Measurements from ENCODE around the gene WDR87. TPM values are rescaled to one million over a fixed set of nuclear protein-coding genes. Genes with fewer than 3 reads are reported as not detected.

Gene WDR87
- total RNA-seq, 1 experiment from 2014 or later, result not detected

- ChIA-PET POLR2A (no interaction called here), CTCF (no interaction called here), RAD21 (ENCODE audit: low non-redundant PET in 1 of 2, low total read pairs in 2 of 2, uncharacterized antibody in 2 of 2, unreplicated experiment in 2 of 2) (no interaction called here)
- no peak overlapping the region for H3K9ac ChIP-seq (ENCODE audit: low read length)
- H3K27me3 ChIP-seq (ENCODE audit: insufficient read depth, low read length), result no peaks in the 10 kb centered on the region
- H3K79me2 ChIP-seq (ENCODE audit: insufficient read depth, low read length), result no peaks in the 10 kb centered on the region
- intact Hi-C loops (cut with micrococcal nuclease), result no loop called here
- H3K27ac ChIP-seq (ENCODE audit: low read depth, low read length), result no peak overlapping the region
- H3K9me2 ChIP-seq (ENCODE audit: insufficient read depth), result no peaks in the 10 kb centered on the region
- no peak for TF ChIP-seq CEBPB (IDR thresholded peaks at IDR 0.05; ENCODE audit: low read depth)
- TF ChIP-seq CBX3 (IDR thresholded peaks at IDR 0.05; ENCODE audit: low read depth), result no peak
- no peak for TF ChIP-seq JUND (IDR thresholded peaks at IDR 0.05)
- H4K20me1 ChIP-seq (ENCODE audit: insufficient read depth), result no peaks in the 10 kb centered on the region
- no peaks in the 10 kb centered on the region for H3K36me3 ChIP-seq (ENCODE audit: control insufficient read depth in 1 of 2, insufficient read depth in 2 of 2, low read length in 2 of 2)
- no peaks in the 10 kb centered on the region for H3K9me3 ChIP-seq (ENCODE audit: control insufficient read depth in 1 of 2, insufficient read depth in 1 of 2, low read depth in 1 of 2, low read length in 2 of 2)
- H3K4me1 ChIP-seq (ENCODE audit: control insufficient read depth in 1 of 2, insufficient read depth in 2 of 2, low read length in 2 of 2), result no peaks in the 10 kb centered on the region
- ATAC-seq (no peak), DNase-seq (ENCODE audit: low read depth, low spot score) (no peak)
- no TSS peak for BruUV-seq (replicated peaks)
- no peak overlapping the region for H3K4me2 ChIP-seq (ENCODE audit: low read length)
- H3K4me3 ChIP-seq (replicated peaks in 1 of 2; ENCODE audit: low read depth in 1 of 2, low read length in 2 of 2), result no peak overlapping the region
- H2AFZ ChIP-seq (ENCODE audit: low read depth, low read length, poor library complexity, severe bottlenecking), result no peak overlapping the region
Measured at GRCh38 chr19:37874784-37875183, 31.6 kb downstream of the WDR87 start.

GRCh38 chr19:37872383-37872782 is 34.0 kb downstream of the WDR87 start:
- ATAC-seq, result no peak
- TF ChIP-seq SRF (IDR thresholded peaks at IDR 0.05; ENCODE audit: low read depth) (no peak), REST (IDR thresholded peaks at IDR 0.05; ENCODE audit: low read depth) (no peak), POLR2AphosphoS5 (IDR thresholded peaks at IDR 0.05; ENCODE audit: low read depth, low read length) (no peak), YY1 (IDR thresholded peaks at IDR 0.05; ENCODE audit: extremely low read depth, insufficient replicate concordance, low read depth, low read length) (no peak), SP1 (IDR thresholded peaks at IDR 0.05; ENCODE audit: low read depth) (no peak), EGR1 (IDR thresholded peaks at IDR 0.05; ENCODE audit: low read depth) (no peak), FOSL1 (IDR thresholded peaks at IDR 0.05; ENCODE audit: low read depth) (no peak), ZBTB33 (IDR thresholded peaks at IDR 0.05; ENCODE audit: extremely low read depth, insufficient replicate concordance, low read length) (no peak), ATF3 (IDR thresholded peaks at IDR 0.05) (no peak), CTCF (IDR thresholded peaks at IDR 0.05 in 2 of 3, conservative IDR thresholded peaks at IDR 0.05 in 1 of 3; ENCODE audit: borderline replicate concordance in 1 of 3, insufficient read depth in 1 of 3, low read depth in 2 of 3, low read length in 2 of 3) (no peak), RAD21 (IDR thresholded peaks at IDR 0.05; ENCODE audit: low read depth) (no peak), SIN3A (IDR thresholded peaks at IDR 0.05; ENCODE audit: low read depth) (no peak)

More at GRCh38 chr19:37872383-37872782, 34.0 kb downstream of the WDR87 start:
- Histone ChIP-seq H3K27ac (ENCODE audit: low read depth, low read length) (no peak overlapping the region), H2AFZ (ENCODE audit: low read depth, low read length, poor library complexity, severe bottlenecking) (no peak overlapping the region), H3K4me2 (ENCODE audit: low read length) (no peak overlapping the region), H3K36me3 (ENCODE audit: control insufficient read depth in 1 of 2, insufficient read depth in 2 of 2, low read length in 2 of 2) (no peaks in the 10 kb centered on the region), H3K4me3 (replicated peaks in 1 of 2; ENCODE audit: low read depth in 1 of 2, low read length in 2 of 2) (no peak overlapping the region), H3K9ac (ENCODE audit: low read length) (no peak overlapping the region), H3K27me3 (ENCODE audit: insufficient read depth, low read length) (no peaks in the 10 kb centered on the region), H3K79me2 (ENCODE audit: insufficient read depth, low read length) (no peaks in the 10 kb centered on the region), H3K9me2 (ENCODE audit: insufficient read depth) (no peaks in the 10 kb centered on the region), H3K9me3 (ENCODE audit: control insufficient read depth in 1 of 2, insufficient read depth in 1 of 2, low read depth in 1 of 2, low read length in 2 of 2) (no peaks in the 10 kb centered on the region), H3K4me1 (ENCODE audit: control insufficient read depth in 1 of 2, insufficient read depth in 2 of 2, low read length in 2 of 2) (no peaks in the 10 kb centered on the region), H4K20me1 (ENCODE audit: insufficient read depth) (no peaks in the 10 kb centered on the region)
- ChIA-PET CTCF (no interaction called here), RAD21 (ENCODE audit: low non-redundant PET in 1 of 2, low total read pairs in 2 of 2, uncharacterized antibody in 2 of 2, unreplicated experiment in 2 of 2) (no interaction called here), POLR2A (no interaction called here)
- intact Hi-C loops (cut with micrococcal nuclease), result no loop called here
- DNase-seq (ENCODE audit: low read depth, low spot score), result no peak
- BruUV-seq (replicated peaks), result no TSS peak

Measured in HCT116 (cell line).